HAP-1 (cell line): ENCODE data around the gene MEF2C.
"Not testable (repeated sequence)": the region's sequence is repeated elsewhere in the genome, so short reads cannot be mapped to it uniquely, and the experiment has no call there.

Source experiments
- DNase-seq, 2 experiments: peaks; one replicate each; pipeline ENCODE4 v3.0.0-alpha.2; 2016 to 2020; ENCODE audit warnings: low spot score in 2 of 2
- H3K27me3 ChIP-seq: fragments of 250-450 bp; sonication (Bioruptor Pico); 2 replicates; pipeline ENCODE4 v1.5.1; 2020; ENCODE audit warnings: low read depth, mild to moderate bottlenecking, moderate library complexity
- H3K36me3 ChIP-seq: fragments of 250-450 bp; sonication (Bioruptor Pico); replicated peaks from 2 replicates; pipeline ENCODE4 v1.5.1; 2020; ENCODE audit warnings: mild to moderate bottlenecking
- H3K4me1 ChIP-seq: fragments of 250-450 bp; sonication (Bioruptor Pico); 2 replicates; pipeline ENCODE4 v1.5.1; 2020; ENCODE audit warnings: mild to moderate bottlenecking
- H3K4me3 ChIP-seq: fragments of 250-450 bp; sonication (Bioruptor Pico); 2 replicates; pipeline ENCODE4 v1.5.1; 2020; ENCODE audit warnings: mild to moderate bottlenecking, moderate library complexity
- H3K9me3 ChIP-seq: fragments of 250-450 bp; sonication (Bioruptor Pico); 2 replicates; pipeline ENCODE4 v1.5.1; 2020; ENCODE audit warnings: mild to moderate bottlenecking, moderate library complexity
- in situ Hi-C: fragments of 300-500 bp; cut with MboI; formaldehyde crosslinking; loops from 3 replicates; pipeline ENCODE4 v1.14.3; 2020; ENCODE audit warnings: low sequenced_read_pairs, inconsistent platforms, mixed read lengths

Gene MEF2C

DNA sequence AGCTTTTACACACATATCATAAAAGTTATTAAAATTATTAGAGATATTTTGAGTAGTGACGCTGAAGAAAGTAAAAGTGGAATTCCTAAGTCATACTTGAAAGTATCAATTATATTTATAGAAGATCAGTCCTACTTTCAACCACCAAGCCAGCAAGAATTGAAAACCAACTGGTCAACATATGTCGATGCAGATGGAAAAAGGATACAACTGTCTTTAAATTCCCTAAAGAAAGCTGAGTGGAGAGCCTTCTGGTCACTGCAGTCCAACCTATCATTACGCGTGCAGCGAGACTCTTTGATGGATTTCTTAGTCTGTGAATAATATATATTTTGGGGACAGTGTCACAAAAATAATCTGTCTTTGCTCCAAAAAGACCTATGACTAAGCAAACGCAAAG, 15.3 kb downstream of the MEF2C start:
- Histone ChIP-seq H3K9me3 (no peaks in the 10 kb centered on the region), H3K4me3 (no peak overlapping the region), H3K4me1 (no peaks in the 10 kb centered on the region), H3K27me3 (no peaks in the 10 kb centered on the region), H3K36me3 (no peaks in the 10 kb centered on the region; the same call in 1 of the 2 replicates)
- in situ Hi-C loops: no loop called here
- no peak for DNase-seq

GRCh38 chr5:88863523-88863922, 19.5 kb downstream of the MEF2C start:
- Histone ChIP-seq H3K9me3 (no peaks in the 10 kb centered on the region), H3K27me3 (no peaks in the 10 kb centered on the region), H3K36me3 (no peaks in the 10 kb centered on the region; the same call in 1 of the 2 replicates), H3K4me1 (no peaks in the 10 kb centered on the region), H3K4me3 (no peak overlapping the region)
- in situ Hi-C loops: no loop called here
- no peak for DNase-seq

DNA sequence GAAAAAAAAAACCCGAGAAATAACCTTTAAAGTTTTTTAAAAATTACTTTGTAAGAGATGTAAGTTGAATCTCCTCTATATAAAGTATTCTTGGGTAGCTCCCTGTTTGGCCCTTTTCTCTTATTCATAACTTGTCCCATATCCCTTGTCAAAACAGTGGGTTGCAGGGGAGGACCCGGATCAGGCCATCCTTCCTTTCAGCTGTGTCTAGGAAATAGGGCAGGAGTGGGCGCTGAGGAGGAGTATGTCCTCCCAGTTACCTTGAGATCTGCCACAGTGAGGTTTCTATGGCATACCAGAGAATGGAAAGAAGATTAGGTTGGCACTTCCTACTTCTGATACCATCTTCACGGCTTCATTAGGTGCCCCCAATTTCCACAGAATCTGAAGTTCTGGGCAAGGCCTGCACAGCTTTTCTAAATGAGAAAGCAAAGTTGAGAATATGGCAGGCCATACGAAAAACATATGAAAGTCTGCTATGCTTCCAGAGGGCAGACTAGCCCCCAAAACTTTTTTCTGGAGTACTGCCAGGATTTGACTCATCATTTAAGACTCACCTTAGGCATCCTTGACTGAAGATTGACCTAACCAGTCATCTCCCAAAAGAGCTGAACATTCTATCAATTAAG, 20.3 kb downstream of the MEF2C start:
- no peak overlapping the region for H3K4me3 ChIP-seq
- H3K36me3 ChIP-seq: no peaks in the 10 kb centered on the region; the same call in 1 of the 2 replicates
- H3K27me3 ChIP-seq: no peaks in the 10 kb centered on the region
- DNase-seq: no peak
- H3K9me3 ChIP-seq: peaks cover under 1% of the 10 kb centered on the region; the same call in 1 of the 2 replicates
- in situ Hi-C loops: no loop called here
- H3K4me1 ChIP-seq: no peaks in the 10 kb centered on the region

DNA sequence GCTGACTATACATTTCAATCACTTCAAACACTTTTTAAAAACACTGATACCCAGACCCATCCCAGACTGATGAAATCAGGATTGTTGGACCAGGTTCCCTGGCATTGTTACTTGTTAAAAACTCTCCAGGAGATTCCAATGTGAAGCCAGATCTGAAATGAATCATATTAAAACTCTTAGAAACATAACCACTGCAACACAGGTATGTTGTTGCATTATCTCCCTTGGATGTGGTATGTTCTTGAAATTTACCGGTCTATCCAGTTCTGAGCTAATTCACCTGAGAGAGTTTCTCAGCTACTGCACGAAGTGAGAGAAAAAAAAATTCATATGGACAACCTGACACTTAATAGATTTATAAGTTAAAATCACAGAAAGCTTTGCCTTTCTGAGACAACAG, 21.8 kb downstream of the MEF2C start:
- Histone ChIP-seq H3K4me1 (no peaks in the 10 kb centered on the region), H3K4me3 (no peak overlapping the region), H3K9me3 (peaks cover 13% of the 10 kb centered on the region), H3K36me3 (no peaks in the 10 kb centered on the region; the same call in 1 of the 2 replicates), H3K27me3 (no peaks in the 10 kb centered on the region)
- no peak for DNase-seq
- in situ Hi-C loops: no loop called here

DNA sequence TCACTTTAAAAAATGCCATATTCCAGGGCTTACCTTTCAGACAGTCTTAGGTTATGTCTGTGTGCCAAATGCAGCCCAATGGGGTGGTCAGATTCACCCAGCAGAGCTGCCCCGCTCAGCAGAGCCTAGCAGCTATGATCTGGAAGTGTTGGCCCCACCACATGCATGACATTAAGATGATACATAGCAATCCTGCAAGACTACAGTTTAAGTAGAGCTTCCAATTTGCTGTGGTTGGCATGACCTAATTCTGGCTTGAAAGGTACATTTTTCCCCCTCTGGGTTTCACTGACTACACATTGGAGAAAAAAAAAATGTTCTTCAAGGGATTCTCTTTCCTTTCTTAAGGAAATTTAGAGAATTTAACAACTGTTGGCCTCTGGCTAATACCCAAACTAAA, 22.5 kb downstream of the MEF2C start:
- H3K4me3 ChIP-seq: no peak overlapping the region
- in situ Hi-C loops: no loop called here
- H3K9me3 ChIP-seq: peaks cover 13% of the 10 kb centered on the region
- DNase-seq: no peak
- no peaks in the 10 kb centered on the region for H3K4me1 ChIP-seq
- no peaks in the 10 kb centered on the region for H3K27me3 ChIP-seq
- H3K36me3 ChIP-seq: no peaks in the 10 kb centered on the region; the same call in 1 of the 2 replicates

DNA sequence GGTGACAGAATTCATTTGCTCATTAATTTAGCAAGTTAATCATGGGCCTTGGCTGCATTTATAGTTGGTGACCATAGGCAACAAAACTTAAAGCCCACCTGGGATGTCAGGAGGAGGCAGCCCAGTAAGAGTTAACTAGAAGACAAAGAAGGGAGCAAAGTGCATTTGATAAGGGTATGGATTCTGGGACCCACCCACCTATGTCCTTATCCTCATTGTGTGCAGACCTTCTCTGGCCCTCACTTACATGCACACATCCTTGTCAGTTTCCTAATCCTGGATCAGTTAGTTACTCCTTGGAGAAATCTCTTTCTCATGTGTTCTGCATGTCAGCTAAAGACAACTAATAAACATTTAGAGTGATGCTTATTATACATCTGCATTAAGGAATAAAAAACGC, 24.6 kb downstream of the MEF2C start:
- Histone ChIP-seq H3K36me3 (no peaks in the 10 kb centered on the region; the same call in 1 of the 2 replicates), H3K4me3 (no peak overlapping the region), H3K27me3 (no peaks in the 10 kb centered on the region), H3K9me3 (peaks cover 13% of the 10 kb centered on the region), H3K4me1 (no peaks in the 10 kb centered on the region)
- no peak for DNase-seq
- in situ Hi-C loops: no loop called here

- H3K36me3 ChIP-seq, in situ Hi-C loops, H3K4me1 ChIP-seq, H3K4me3 ChIP-seq, DNase-seq, H3K27me3 ChIP-seq: not testable (repeated sequence)
- H3K9me3 ChIP-seq: peaks cover 13% of the 10 kb centered on the region
Observed at GRCh38 chr5:88856381-88856780, 26.6 kb downstream of the MEF2C start.

- in situ Hi-C loops: no loop called here
- Histone ChIP-seq H3K36me3 (no peaks in the 10 kb centered on the region; the same call in 1 of the 2 replicates), H3K27me3 (no peaks in the 10 kb centered on the region), H3K4me3 (no peak overlapping the region), H3K9me3 (peaks cover 13% of the 10 kb centered on the region), H3K4me1 (no peaks in the 10 kb centered on the region)
- DNase-seq: no peak
Observed at GRCh38 chr5:88854769-88855168, 28.2 kb downstream of the MEF2C start.

DNA sequence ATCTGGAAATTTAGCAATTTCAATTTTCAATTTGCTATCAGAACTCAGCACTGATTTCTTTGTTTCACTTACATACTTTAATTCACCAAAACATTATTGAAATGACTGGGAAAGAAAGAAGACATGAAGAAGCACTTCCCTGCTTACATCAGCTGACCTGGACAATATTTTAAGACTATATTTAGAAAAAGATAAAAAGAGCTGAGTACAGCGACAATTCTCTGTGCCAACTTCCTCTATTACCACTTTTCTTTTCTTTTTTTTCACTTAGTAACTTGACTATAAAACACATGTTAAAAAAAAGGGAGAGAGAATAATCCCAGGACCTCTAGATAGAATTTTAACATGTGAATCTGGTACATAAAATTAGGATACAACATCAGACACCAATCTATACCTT, 35.6 kb downstream of the MEF2C start:
- in situ Hi-C loops: no loop called here
- Histone ChIP-seq H3K4me1 (no peaks in the 10 kb centered on the region), H3K27me3 (no peaks in the 10 kb centered on the region), H3K4me3 (no peak overlapping the region), H3K9me3 (no peaks in the 10 kb centered on the region), H3K36me3 (no peaks in the 10 kb centered on the region)
- DNase-seq: no peak

DNA sequence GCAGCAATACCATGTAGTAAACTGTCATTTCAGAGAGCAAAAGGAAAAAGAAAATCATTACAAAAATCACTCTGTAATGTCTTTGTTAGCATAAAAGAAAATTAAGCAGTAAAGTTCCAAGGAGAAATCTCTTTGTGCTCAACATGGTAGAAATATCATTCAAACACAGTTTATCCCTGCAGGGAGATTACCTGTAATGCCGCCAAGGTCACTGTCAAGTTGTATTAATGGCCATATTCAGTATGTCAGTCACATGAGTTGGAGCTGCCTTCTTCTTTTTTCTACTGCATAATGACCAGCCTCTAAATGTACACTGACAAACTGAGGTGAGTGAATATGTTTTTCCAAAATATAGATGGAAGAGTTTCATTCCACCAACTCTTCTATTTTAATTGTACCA, 36.5 kb downstream of the MEF2C start:
- no peak overlapping the region for H3K4me3 ChIP-seq
- no peaks in the 10 kb centered on the region for H3K36me3 ChIP-seq
- DNase-seq: no peak
- H3K4me1 ChIP-seq: no peaks in the 10 kb centered on the region
- no peaks in the 10 kb centered on the region for H3K27me3 ChIP-seq
- no peaks in the 10 kb centered on the region for H3K9me3 ChIP-seq
- in situ Hi-C loops: no loop called here

GRCh38 chr5:88845081-88845697, 37.8 kb downstream of the MEF2C start:
- Histone ChIP-seq H3K4me3 (no peak overlapping the region), H3K27me3 (no peaks in the 10 kb centered on the region), H3K4me1 (no peaks in the 10 kb centered on the region), H3K9me3 (no peaks in the 10 kb centered on the region), H3K36me3 (no peaks in the 10 kb centered on the region)
- in situ Hi-C loops: no loop called here
- DNase-seq: no peak

DNA sequence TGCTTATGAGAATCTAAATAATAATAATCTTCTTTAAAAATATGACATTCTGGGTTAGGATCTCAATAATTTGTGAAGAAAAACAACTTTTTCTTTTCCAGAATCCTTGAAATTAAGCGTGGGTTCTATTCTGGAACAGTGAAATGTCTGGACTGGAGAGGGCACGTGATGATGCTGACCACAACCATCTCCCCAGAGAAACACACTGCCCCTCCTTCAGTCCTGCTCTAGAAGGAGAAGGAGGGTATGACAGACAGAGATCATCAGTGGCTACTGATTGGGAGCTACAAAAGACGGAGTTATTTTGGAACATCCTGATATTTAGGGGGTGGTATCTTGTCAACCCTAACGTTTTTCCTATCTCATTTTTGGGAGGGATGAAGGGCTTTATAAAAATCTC, 40.2 kb downstream of the MEF2C start:
- H3K4me1 ChIP-seq: peaks cover 2% of the 10 kb centered on the region
- H3K36me3 ChIP-seq: no peaks in the 10 kb centered on the region
- H3K4me3 ChIP-seq: no peak overlapping the region
- no peaks in the 10 kb centered on the region for H3K27me3 ChIP-seq
- no peaks in the 10 kb centered on the region for H3K9me3 ChIP-seq
- DNase-seq: no peak
- in situ Hi-C loops: no loop called here

GRCh38 chr5:88841212-88841611, 41.8 kb downstream of the MEF2C start:
- H3K36me3 ChIP-seq: no peaks in the 10 kb centered on the region
- H3K4me1 ChIP-seq: peaks cover 10% of the 10 kb centered on the region
- H3K27me3 ChIP-seq: no peaks in the 10 kb centered on the region
- DNase-seq: no peak
- in situ Hi-C loops: no loop called here
- no peak overlapping the region for H3K4me3 ChIP-seq
- no peaks in the 10 kb centered on the region for H3K9me3 ChIP-seq

DNA sequence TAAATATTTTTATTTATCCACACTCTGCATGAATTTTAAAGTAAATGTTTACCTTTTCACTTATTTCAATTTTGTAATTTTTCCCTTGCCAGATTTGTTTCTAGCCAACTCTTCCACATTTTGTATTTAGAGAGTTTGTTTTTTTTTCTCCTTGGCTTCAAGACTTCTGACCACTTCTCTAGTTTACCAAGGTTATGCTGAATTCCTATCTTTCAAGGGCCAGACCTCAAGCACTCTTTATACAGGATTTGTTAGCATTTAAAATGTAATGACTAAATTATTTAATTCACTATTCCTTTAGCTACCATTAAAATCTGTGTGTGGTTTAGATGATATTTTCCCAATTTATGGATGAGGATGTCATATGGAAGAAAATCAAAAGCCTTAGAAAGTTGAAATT, 42.5 kb downstream of the MEF2C start:
- Histone ChIP-seq H3K4me3 (no peak overlapping the region), H3K36me3 (no peaks in the 10 kb centered on the region), H3K9me3 (no peaks in the 10 kb centered on the region), H3K4me1 (peaks cover 10% of the 10 kb centered on the region), H3K27me3 (no peaks in the 10 kb centered on the region)
- no peak for DNase-seq
- in situ Hi-C loops: no loop called here

GRCh38 chr5:88839238-88839637, 43.7 kb downstream of the MEF2C start:
- in situ Hi-C loops: no loop called here
- no peak for DNase-seq
- Histone ChIP-seq H3K27me3 (no peaks in the 10 kb centered on the region), H3K4me3 (no peak overlapping the region), H3K9me3 (no peaks in the 10 kb centered on the region), H3K36me3 (no peaks in the 10 kb centered on the region), H3K4me1 (peaks cover 10% of the 10 kb centered on the region)
